Measurements from ENCODE around the gene CNFN.

- no peak for TF ChIP-seq POLR2A (IDR thresholded peaks at IDR 0.05; ENCODE audit: low read length)
- TF ChIP-seq GATA1 (IDR thresholded peaks at IDR 0.05; ENCODE audit: low read depth, low read length) = no peak
Measured at GRCh38 chr19:42426643-42427042, 36.5 kb upstream of the CNFN start.
